Measurements from ENCODE around the gene MAGEC2.

The MAGEC2 gene, protein sequence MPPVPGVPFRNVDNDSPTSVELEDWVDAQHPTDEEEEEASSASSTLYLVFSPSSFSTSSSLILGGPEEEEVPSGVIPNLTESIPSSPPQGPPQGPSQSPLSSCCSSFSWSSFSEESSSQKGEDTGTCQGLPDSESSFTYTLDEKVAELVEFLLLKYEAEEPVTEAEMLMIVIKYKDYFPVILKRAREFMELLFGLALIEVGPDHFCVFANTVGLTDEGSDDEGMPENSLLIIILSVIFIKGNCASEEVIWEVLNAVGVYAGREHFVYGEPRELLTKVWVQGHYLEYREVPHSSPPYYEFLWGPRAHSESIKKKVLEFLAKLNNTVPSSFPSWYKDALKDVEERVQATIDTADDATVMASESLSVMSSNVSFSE

DNA sequence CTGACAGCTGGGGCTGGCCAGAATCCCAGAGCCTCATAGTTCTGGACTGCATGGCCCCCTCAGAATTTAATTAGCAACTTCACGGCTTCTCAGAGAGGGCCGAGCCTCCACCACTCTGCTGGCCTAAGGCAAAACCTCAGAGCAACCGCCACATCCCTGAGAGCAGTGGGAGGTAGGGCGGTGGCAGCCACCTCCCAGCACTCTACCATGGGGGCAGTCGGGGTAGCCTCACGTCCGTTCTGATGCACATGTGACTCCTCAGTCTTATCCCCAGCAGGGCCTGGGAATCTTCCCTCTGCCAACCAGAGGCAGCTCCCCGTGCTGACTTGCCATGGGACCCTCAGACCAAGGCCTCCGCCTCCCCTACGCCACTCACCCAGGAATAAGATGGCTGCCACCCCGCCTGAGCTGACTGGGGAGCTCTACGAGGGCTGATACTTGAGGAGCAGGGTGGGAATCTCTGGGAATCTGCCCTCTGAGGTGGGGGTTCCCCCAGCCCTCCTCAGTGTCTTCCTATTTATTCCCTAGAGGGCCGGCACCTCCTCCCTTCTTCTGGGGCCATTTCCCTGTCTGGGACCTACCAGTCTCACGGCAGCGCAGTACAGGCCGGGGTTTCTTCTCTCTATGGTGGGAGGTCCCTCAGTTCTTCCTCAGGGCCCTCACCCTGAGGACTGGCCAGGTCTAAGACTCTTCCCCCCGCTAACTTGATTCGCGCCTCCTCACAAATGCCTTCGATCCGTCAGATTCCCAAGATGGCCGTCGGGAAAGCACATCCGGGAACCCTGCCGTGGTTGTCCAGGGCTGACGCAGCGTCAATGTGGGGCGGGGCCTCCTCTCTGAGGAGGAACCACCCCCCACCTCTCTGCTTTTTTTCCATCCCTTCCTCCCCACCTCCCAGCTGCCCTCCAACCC lies at the start of gene MAGEC2:
Gene MAGEC2 (minus strand): TSS at position 769 of the 912 bp plus-strand sequence. CDS start 1,303 bp downstream, outside the sequence.
- no peak for DNase-seq

DNA sequence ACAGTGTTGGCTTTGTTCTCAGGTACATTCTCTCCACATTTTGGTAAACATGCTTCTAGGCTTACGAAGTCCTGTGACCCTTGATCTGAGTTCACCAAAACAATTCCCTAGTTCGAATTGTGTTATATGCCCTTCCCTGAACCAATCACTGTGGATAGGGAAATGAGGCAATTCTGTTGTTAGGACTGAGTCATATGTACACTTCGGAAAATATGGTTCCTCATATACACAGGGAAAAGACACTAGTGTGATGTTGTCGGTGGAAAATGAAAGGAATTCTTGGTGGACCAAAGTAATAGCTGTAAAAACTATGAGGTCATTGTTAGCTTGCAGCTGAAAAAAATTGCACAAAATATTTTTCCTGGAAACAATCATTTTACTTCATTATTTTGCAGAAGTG lies 46.6 kb upstream of the MAGEC2 start:
- DNase-seq = no peak

DNA sequence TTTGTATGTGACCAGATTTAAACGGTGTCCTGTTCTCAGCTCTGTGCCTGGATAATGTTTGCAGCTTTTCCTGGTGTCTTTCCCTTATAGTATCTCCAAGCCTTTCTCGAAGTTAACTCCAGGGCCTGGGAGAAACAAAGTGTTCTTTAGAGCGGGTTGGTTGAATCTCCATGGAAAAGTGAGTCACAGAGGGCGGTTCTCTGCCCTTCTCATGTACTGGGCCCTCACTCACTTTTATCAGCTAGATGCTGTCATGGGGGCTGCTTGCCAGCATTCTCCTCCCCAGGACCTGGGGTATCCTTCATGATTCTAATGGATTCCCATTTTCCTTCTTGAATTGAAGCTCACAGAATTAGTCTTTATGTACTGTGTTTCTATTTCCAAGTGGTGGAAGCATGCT lies 46.1 kb upstream of the MAGEC2 start:
- DNase-seq = no peak

DNA sequence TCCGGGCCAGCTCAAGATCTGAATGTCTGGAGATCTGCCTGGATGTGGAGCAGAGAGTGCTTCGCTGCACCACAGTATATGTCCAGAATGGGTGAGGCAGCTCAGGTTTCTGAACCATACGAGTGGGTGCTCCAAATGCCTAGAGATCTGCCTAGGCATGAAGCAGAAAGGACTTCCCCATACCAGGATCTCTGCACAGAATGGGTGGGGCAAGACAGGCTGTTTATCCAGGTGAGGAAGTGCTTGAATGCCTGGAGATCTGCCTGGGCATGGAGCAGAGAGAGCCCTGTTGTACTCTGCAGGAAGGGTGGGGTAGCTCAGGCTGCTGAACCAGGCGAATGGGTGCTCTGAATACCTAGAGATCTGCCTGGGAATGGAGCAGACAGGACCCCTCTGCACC lies 45.4 kb upstream of the MAGEC2 start:
- DNase-seq = no peak

DNA sequence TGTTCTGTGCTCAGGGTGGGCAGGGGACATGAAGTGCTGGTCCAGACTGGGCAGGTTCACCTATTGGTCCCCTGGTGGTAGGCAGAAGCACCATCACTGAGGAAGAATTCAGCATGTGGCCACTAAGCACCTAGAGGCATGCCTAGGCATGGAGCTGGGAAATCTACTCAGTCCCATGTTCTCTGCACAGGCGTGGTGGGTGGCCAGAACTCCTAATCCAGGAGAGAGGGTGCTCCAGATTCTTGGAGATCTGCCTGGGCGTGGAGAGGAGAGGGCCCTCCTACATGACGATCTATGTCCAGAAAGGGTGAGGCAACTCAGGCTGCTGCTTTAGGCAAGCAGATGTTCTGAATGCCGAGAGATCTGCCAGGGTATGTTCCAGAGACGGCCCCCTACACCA lies 44.6 kb upstream of the MAGEC2 start:
- no peak for DNase-seq

DNA sequence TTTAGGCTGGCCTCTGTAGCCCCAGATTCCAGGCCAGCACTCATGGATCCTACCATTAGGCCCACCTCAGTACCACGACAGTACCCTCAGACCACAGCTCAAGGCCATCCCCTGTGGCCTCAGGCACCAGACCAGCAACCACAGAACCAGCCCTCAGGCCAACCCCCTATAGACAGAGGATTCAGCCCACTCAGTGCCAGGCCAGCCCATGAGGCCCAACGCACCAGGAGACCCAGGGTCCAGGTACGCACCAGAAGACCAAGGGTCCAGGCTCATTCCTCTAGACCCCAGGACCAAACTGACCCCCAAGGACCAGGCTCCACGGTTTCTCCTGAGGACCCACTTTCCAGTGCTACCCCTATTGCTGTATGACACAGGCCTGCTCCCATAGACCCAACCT lies 39.5 kb upstream of the MAGEC2 start:
- no peak for DNase-seq

DNA sequence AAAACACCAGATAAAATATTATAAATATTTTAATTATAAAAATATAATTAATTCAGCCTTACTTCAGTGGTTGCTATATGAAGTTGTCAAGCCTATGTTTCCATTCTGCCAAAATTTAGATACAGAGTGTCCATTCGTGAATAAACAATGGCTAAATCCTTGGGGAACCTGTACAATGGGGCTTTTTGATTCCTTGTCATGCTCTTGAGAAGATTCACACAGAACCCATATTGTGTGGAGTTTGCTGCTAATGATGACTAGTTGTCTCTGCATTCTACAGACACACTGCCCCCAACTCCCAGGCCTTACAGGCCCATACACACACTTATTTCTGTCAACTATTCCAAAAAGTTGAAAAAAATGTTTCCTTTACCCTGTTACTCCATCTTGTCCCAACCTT lies 33.4 kb upstream of the MAGEC2 start:
- DNase-seq = no peak

DNA sequence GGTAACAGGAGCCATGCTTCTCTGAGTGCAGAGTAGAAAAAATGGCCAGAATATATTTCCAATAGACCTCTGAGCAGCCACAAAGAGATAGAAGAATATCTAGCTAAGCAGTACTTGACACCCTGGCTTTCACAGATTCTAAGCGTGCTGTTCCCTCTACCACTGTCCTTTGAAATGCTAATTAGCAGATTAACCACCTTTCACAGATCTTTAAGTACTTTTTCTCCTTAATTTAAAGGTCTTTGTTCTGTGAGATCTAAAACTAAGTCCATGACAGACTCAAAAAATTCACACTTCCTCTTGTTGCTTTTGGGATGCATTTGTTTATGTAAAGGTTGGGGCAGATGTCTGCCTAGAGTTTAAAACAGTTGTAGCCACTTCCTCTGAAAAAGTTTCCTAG lies 28.3 kb upstream of the MAGEC2 start:
- no peak for DNase-seq

DNA sequence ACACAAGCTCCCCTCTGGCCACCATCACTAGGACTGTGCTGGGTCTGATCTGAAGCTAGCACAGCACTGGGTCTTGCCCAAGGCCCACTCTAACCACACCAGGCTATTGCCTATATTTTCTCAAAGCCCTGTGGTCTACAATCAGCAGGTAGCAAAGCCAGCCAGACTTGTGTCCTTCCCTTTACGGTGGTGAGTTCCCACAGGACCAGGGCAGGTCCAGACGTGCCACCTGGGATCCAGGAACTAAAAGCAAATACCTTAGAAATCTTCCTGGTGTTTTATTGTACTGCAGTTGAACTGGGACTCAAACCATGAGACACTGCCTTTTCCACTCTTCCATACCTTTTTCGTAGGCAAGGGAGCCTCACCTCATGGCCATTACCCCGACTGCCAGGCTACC lies 9.0 kb upstream of the MAGEC2 start:
- no peak for DNase-seq

DNA sequence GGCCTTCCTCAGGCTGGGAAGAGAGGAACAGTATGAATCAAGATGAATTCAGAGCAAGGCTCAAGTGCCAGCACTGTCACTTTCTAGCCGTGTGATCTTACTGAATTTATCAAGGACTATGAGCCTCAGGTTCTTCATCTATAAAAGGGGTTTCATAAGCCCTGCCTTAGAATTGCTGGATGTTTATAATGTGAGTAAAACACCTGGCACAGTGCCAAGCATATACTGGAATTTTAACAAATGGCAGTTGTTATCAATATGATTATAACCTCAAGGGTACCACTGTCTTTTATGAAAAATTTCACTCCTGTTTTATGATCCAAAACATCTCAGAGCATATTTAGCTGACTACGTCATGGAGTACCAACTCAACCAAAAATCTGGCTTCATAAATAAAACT lies 4.0 kb downstream of the MAGEC2 start:
- no peak for DNase-seq

DNA sequence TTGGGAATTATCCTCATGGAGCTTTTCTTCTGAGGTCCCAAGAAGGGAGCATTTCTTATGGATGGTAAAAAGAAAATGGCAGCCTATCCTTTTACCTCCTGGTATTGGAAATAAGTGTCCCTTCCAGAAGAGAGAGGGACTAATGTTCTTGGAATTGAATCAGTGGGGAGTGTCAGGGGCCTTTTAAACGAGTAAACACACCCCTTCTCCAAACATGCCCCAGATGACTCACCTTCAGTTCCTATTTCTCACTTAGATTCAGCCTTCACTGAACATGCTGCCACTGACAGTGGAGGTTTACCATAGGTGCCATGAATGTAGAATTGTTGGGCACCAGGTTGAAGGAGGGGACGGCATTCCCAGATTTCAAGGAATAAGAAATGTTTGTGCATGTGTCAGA lies 19.0 kb downstream of the MAGEC2 start:
- no peak for DNase-seq

DNA sequence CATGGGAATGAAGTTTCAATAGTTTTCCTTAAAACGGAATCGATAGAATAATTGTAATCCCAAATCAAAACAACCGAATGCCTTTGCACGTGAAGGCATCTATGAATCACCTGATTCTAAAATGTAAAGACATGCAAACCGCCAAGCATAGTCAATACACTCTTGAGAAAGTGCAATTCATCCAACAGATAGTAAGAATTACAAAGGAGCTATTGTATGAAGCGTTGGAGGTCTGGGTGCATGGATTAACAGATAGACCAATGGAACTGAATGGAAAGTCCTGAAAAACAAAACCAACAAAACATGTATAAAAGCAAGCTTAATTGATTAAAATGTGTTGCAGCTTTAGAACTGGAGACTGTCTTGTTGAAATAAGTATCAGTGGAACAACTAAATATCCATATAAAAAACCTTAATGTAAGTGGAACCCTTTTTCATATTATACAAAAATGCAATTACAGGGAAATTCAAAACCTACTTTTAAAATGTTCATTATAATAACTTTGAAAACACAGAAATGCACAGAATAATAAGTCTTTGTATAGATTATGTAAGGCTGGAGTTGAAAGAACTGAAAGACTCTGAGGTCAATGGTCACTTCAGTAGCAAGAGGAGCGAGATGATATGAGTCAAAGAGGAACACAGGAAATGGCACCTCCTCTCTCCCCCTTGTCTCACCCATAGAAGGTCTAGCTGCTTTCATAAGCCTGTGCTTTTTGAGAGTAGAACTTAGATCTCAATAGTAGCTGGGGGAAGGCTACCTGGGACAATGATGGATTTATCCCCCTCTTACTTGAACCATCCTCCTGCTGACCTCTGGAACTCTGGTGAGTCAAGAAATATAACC lies 20.1 kb downstream of the MAGEC2 start:
- no peak for DNase-seq

DNA sequence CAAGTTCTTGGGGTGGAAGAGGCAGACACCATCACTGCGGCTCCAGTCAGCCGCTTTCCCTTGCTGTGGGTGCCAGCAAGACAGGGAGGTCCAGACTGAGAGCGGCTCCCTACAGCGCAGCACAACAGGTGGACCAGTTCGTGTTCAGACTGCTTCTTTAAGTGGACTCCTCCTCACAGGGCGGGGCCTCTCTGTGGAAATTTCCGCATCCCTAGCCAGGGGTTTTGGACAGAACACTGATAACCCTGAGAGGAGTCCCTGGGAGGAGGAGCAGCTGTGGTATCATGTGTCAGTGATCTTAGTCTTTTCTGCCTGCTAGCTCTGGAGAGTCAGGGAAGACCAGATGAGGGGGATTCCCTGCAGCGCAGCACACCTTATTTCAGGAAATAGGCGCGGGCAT lies 48.5 kb downstream of the MAGEC2 start:
- no peak for DNase-seq

All from midbrain (tissue), 1 donor.